ENCODE data around the gene CD8B. TPM values are rescaled to one million over a fixed set of nuclear protein-coding genes. Genes with fewer than 3 reads are reported as not detected.
A peak's percentile ranks its signal among the peaks of the same experiment; 100 is the strongest.

The CD8B gene
- polyA plus RNA-seq, 10 donors = 0.19 to 0.75 (median 0.35) TPM; not detected in 3

DNA sequence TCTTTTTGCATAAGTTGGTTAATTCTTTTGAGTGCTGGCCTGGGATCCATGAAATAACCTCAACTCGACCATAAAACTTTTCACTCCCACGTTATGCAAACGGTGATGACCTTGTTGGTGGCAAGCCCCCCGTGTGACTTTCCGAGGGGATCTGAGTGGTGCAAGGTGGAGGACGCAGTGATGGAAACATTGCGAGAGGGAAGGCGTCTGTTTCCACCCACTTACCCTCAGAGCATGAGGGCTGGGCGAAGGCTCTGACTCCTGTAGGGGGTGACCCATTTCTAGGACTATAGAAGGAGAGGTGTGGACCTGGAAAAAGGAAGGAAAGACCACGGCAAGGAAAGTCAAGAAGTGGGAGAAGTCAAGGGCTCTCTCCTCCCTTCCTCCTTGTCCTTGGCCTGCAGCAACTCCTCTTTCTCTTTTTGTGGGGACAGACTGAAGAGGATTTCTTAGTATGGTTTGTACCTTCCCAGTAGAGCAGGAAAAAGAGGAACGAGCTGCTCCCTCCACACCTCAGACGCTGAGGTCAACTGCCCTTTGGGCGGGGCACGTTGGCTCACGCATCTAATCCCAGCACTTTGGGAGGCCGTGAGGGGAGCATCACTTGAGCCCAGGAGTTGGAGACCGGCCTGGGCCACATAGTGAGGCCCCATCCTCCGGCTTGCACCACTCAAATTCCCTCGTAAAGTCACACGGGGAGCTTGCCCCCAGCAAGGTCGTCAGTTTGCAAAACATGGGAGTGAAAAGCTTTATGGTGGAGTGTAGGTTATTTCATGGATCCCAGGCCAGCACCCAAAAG is 55.4 kb downstream of the CD8B start:
- DNase-seq = no peak

DNA sequence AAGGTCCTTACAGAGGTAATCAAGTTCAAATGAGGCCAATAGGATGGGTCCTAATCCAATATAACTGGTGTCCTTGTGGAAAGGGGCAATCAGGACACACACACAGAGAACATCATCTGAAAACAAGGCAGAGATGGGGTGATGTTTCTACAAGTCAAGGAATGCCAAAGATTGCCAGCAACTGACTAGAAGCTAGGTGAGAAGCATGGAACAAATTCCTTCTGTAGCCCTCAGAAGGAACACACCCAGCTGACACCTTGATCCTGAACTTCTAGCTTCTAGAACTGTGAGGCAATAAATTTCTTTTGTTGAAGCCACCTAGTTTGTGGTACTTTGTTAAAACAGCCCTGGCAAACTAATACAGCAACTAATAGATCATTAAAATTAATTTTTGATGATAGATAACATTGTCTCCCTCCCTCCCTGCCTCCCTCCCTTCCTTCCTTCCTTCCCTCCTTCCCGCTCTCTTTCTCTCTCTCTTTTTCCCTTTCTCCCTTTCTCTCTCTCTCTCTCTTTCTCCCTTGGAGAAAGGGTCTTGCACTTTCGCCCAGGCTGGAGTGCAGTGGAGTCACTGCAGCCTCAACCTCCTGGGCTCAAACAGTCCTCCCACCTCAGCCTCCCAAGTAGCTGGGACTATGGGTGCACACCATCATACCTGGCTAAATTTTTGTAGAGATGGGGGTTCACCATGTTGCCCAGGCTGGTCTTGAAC is 60.7 kb downstream of the CD8B start:
- no peak for DNase-seq

DNA sequence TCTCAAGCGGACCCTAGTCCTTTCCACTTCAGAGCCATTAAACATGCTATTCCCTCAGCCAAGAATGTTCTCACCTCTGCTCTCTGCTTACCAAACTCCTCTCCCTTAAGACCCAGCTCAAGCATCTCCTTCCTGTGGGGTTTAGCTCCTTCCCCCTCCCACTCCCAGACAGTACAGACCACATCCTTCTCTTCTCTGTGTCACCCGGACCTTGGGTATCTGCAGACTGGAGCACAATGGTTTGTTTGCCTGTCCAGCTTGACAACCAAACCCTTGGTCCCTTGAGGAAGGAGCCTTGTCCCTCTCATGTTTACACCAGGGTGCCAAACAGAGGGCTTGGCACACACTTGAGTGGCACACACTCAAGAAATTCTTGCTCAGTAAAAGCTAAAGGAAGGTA is 66.8 kb downstream of the CD8B start:
- DNase-seq = no peak

DNA sequence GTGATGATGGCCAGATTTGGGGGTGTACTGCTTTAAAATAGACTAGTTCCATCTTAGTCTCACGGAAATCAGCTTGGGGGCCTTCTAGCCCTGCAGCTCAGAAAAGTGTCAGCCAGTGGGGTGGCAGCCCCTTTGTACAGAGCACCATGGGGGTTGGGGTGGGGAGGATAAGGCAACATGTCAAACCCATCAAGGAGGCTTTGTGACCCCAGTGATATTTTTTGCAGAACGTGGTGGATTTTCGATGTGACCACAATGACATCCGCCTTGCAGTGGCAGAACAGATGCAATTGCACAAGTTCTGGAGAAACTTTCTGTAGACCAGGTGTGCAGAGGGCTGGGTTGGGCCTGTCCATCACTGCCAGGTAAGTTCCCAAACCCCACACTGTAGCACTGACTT is 67.9 kb downstream of the CD8B start:
- DNase-seq = no peak

DNA sequence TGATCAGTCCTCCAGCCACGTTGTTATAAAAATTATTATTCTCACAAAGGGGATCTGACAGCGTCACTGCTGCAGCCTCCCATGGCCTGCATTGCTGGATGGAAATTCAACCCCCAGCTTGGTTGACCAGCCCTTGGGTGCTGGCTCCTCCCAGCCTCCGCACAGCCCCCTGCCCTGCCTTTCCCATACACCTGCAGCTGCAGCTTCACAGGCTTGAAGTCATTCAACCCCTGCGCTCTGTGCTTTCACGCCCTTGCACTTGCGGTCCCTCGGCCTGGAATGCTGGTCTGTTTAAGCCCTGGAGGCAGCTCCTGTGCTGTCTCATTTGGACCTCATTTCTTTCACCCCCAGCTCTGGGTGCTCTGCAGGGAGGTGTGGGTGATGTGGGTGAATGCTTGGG is 70.1 kb downstream of the CD8B start:
- no peak for DNase-seq

DNA sequence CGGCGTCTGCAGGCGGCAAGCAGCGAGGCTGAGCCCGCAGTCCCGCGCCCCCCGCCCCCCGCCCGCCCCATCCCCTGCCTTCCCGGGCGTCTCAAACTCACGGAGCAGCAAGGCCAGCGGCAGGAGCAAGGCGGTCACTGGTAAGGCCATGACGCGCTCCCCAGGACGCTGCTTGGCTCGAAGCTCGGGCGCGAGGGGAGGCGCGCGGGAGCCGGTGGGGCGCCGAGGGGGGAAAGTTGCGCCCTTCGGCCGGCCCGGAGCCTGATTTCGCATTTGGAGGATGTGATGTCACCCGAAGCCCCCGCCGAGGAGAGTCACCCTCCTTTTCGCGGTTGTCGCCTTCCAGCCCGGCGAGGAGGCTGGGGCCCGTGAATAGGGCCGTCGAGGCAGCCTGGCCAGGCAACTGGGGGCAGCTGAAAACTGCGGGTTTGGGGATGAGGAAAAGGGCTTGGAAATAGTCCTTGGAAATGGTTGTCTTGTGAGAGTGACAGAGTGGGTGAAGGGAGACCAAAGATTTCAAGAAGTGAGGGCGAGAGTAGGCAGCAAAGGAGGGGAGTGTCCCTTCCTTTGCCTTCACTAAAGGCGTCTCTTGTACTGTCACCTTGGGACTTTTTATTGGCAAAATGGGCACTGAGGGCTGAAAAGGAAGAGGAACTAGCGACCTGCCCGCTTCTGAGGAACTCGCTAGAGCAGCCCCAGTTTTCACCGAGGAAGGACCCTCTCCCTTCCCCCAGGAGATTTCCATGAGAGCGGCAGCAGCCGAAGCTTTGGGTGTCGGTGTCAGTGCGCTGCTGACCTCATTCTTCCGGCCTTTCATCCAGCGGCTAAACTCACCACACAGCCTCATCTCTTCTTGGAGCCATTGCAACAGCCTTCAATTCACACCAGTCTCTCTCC is 70.8 kb downstream of the CD8B start, which contains the start of gene CD8A:
TSS of gene CD8A (minus strand) at position 238 of the 897 bp plus-strand sequence. CDS start at position 150, 88 bp downstream.
- peak in 1 of 3 donors; percentile 22 for DNase-seq

DNA sequence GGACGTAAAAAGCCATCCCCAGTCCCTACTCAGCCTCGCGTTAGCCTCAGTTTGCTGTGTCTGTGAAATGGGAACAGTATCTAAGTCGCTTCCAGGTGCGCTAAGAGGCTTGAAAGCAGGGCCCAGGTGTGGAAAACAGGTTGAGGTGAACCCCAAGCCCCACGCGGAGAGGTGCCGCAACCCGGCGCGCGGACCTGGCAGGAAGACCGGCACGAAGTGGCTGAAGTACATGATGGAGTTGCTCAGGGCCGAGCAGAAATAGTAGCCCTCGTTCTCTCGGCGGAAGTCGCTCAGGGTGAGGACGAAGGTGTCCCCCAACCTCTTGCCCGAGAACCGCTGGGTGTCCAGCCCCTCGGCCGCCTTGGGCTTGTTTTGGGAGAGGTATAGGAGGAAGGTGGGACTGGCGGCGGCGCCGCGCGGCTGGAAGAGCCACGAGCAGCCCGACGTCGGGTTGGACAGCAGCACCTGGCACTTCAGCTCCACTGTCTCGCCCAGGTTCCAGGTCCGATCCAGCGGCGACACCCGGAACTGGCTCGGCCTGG is 71.5 kb downstream of the CD8B start:
- peak in 1 of 3 donors; percentile 29 for DNase-seq

DNA sequence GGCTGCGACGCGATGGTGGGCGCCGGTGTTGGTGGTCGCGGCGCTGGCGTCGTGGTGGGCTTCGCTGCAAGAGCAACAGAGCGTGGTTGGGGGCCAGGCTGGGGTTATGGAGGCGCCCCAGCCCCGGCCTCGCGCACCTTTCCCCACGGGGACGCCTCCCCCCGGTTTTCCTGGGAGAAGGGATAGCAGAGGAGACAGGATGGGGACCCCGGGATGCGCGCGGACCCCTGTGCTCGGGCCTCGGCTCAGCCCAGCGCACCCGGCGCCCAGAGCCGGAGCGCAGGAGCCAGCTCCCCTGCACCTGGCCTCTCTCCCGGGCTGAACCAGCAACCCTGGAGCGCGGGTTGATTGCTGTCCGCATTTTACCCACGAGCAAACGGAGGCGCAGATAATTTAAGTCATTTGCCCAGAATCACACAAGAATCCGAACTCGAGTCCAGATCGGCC is 72.0 kb downstream of the CD8B start:
- DNase-seq = peak in 1 of 3 donors; percentile 11

DNA sequence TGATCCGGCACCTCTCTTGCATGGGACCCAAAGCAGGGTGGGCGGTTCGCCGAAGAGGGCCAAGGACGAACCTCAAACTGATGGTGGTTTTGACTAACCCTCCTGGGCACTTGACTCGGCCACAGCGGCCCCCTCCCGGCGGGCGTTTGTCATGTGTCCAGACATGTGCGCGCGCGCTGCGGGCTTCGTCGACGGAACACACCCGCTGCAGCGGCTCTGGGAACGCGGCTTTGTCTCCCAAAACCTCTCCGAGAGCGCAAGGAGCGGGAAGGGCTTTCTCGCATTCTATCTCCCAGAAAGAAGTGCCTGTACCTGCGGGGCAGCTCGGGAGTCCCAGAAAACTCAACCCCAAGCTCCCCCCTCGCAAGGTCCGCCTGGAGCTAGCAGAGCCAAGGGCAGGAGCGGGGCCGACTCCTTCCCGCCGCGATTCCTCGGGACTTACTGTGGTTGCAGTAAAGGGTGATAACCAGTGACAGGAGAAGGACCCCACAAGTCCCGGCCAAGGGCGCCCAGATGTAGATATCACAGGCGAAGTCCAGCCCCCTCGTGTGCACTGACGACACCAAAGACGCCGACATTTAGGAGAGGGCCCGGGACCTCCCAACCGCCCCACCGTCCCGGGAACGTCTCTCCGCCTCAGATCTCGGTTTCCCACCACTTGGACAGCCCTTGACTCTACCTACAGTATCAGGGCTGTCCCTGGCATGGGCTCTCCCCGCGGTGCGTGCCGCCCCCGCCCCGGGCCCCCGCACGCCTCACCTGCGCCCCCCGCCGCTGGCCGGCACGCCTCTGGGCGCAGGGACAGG is 72.6 kb downstream of the CD8B start:
- peak in 1 of 3 donors; percentile 48 for DNase-seq

DNA sequence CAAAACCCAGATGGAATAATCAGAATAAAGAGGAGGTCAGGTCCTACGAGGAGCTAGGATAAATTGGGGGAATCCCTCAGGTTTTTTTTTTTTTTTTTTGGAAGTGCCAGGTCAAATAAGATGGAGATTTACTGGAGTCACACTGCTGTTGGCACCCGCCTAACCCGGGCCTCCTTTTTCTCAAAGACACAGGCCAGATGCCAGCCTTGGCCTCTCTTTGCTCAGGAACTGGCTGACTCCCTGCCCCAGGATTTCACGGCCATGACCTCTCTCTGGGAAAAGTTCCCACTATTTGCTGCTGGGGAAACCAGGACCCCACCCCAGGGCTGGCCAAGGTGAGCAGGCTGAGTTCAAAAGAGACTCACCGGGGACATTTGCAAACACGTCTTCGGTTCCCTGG is 73.5 kb downstream of the CD8B start:
- DNase-seq = no peak

DNA sequence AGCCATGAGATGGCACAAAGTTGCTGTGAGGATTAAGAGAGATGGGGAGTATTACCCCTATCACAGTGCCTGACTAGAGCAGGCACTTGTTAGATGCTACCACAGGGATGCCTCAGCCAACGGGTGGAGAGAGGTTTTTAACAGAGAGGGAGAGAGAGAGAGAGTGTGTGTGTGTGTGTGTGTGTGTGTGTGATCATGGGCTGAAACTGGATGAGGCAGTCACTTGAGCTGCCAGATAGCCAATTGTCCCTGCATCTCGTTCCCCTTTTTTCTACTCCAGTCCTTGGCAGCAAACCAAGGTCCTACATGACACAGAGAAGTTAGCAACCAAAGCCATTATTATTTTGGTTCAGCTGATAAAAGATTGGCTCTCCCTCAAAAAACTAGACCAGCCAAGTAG is 74.0 kb downstream of the CD8B start:
- peak; percentile 12 to 39 (median 25) for DNase-seq

DNA sequence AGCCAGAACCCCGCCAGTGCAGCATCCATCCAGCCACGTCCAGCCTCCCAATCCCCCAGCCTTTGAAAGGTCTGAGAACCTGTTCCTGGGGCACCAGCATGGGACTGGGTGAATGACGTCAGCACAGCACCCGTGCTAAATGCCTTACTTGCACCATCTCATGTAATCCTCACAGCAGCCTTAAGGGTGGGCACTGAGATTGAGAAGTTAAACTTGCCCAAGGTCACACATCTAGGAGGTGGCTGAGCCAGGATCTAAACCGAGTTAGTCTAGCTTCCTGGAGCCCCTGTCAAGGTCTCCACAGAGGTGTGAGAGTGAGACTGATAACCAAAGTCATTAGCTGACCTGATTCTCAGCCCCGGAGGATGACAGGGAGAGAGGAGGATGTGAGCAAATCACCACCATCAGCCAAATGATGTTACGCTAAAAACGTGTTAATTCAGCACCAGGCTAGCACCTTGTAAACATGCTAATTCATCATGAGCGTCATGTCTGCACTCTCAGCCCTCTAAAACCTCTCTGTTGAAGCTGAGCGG is 75.6 kb downstream of the CD8B start:
- DNase-seq = no peak

DNA sequence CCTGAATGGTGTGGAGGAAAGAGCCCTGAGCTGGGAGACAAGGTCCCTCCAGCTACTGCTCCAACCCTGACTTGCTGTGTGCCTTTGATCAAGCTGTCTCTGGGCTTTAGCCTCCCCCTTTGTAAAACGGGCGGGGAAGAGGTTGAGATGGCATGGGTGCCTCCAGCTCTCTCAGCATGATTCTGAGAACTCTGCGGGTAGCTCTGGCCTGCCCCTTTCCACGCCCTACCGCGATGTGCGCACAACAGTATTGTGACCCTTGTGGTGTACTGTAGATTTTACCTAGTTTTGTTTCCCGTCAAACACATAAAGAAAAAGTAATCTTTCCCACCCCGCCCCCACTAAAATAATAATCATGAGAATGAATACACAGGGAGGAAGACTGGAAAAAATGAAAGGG is 76.2 kb downstream of the CD8B start:
- no peak for DNase-seq

DNA sequence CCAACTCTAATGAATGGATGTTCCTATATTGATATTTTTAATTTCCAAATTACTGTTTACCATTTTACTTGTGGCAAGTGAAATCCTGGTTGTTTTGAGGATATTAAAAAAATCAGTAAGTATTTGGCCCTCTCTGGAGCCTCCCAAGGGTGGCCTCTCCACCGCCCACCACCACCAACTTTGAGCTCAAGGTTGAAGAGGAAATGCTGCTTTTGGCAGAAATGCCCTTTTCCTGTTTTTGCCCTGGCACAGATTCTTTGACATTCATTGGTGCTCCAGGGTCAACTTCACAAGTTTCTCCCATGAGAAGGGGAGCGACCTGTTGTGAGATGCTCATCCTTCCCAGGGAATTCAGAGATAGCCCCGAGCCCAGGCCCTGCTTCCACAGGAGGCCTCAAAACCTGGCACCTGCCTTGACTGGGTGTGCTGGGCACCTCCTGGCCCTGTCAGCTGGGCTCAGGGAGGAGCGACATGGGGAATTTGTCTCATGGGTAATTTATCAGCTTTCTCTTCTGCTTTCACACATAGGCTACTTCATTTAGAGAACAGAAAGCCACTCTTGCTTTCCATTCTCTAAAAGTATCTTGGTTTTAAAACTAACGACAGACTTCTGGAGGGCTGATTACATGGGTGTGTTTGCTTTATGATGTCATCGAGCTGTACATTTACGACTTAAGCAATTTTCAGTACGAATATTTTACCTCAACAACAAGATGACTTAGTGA is 77.9 kb downstream of the CD8B start:
- DNase-seq = no peak

DNA sequence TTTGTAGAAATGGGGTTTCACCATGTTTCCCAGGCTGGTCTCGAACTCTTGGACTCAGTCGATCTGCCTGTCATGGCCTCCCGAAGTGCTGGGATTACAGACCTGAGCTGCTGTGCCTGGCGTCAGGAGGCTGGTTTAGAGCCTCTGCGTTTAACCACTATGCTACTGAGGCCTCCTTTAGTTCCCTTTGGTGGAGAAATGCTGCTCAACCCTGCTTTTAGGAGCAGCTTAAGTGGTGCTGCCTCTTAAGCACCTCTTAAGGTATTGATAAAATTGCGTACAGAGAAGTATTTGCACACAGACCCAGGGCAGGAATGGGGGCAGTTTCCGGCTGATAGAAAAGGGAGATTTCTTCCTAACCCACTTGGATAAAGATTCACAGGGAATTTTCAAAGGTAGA is 78.9 kb downstream of the CD8B start:
- no peak for DNase-seq

DNA sequence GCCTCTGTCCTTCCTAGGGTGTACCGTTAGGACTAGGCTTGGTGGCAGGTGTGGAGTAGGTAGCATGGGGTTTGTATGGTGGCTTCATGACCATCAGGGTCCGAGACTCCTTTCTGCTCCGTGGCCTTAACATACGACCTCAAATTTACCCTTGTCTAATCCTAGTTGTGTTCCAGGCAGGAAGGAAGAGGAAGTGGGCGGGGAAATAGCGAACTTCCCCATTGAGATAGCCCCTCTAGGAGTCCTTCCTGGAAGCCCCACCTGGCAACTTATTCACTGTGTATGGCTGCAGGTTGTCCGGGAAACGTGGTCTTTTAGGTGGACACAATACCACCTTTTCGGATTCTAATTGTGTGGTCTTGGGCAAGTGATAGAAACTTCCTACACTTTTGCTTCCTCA is 80.3 kb downstream of the CD8B start:
- no peak for DNase-seq

DNA sequence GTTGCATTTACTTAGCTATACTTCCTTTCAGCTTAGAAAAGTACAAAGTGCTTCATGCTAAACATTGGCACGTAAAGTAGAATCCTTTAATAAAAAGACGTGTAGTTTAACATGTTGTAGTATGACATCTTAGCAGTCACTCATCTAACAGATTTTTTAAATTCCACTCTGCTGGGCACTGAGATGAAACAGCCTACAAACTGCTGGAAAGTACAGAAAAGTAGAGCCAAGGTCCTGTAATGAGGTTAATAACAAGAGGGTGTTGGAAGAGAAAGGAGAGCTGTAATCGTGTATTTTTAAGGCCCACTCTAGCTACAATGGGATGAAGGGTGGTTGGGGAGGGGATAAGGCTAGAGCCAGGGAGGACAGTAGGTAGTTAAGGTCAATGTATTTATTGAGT is 81.7 kb downstream of the CD8B start:
- DNase-seq = no peak

DNA sequence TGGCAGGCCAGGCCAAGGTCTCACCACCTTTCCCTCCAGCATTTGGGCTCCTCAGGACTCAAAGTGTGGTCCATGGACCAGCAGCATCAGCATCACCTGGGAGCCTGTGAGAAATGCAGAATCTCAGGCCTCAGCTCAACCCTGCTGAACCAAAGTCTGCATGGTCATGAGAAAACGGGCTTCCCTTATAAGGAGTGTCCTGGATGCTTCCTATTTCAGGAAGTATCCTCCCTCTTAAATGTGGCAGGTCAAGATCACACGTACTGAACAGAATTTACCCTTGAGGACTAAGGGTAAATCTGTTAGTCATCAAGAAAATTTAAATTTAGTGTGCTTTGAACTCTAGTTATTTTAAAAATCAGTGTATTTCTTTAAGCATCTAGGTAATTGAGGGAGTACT is 82.7 kb downstream of the CD8B start:
- no peak for DNase-seq

DNA sequence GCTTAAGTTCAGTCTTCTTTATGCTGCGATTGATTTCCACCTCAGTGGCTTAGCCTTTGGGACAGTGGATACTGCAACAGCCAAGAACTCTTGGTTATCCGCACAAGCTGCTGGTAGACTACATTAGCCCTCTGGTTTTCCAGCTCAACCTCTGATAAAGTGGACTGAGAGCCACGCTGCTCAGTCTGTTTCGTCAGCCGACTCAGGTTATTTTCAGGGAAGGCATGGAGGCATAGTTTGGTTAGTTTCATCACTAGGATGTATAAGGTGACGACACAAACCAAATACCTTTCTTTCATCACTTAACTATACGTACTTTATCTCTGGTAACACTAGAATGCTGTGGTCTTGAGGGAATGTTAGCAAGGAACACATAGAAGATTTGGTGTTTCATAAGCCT is 85.2 kb downstream of the CD8B start:
- DNase-seq = no peak

DNA sequence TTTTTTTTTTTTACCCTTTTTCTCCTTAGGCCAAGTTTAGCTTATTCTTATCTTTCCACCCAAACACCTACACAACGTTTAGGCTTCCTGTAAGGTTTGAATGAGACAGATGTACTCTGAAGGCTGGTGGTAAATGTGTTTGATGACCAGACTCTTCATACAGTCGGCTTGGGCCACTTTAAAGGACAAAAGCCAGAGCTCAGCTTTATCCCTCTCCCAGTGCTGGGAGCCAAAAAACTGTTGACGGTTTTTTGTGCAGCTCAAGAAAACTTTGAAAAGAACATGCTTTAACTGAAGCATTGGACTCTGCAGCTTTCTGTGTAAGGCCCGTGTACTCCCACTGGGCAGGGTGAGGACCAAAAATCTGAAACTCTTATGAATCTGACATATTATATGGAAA is 86.3 kb downstream of the CD8B start:
- DNase-seq = no peak

Data from muscle of back (tissue), 11 donors.